Left lobe of liver (tissue), 2 donors: Measurements from ENCODE around the gene GALNT11. TPM values are rescaled to one million over a fixed set of nuclear protein-coding genes. Genes with fewer than 3 reads are reported as not detected.
"Not testable (repeated sequence)": the region's sequence is repeated elsewhere in the genome, so short reads cannot be mapped to it uniquely, and the experiment has no call there.

Experiments
- ATAC-seq: fragments of 200-7000 bp; cut with Tn5 transposase; one replicate; pipeline ENCODE4 v1.9.1; 2020; ENCODE audit warnings: mild to moderate bottlenecking, moderate library complexity
- DNase-seq: peaks from one replicate; pipeline ENCODE4 v3.0.0-alpha.2; 2020; ENCODE audit warnings: low spot score
- total RNA-seq: library from RNA; stranded (reverse); gene quantifications from one replicate; pipeline ENCODE4 v1.2.1, GENCODE V29; 2021
- donor health status: DM: no; HTN: no; CAD: no; lungs with moderate emphysema.
- donor health status: DM: no; HTN: yes; CAD: no.

GALNT11 gene
- total RNA-seq, 1 donor from 2014 or later = 13.2 TPM

- ATAC-seq (no peak), DNase-seq (no peak)
Observed at GRCh38 chr7:152074673-152075072, 49.2 kb downstream of the GALNT11 start.

GRCh38 chr7:152075379-152075778 lies 49.9 kb downstream of the GALNT11 start:
- ATAC-seq, DNase-seq: not testable (repeated sequence)

GRCh38 chr7:152076324-152076821 lies 50.9 kb downstream of the GALNT11 start:
- ATAC-seq (peak; percentile 81), DNase-seq (no peak)

GRCh38 chr7:152076940-152077933 lies 51.8 kb downstream of the GALNT11 start:
- DNase-seq = no peak
- peak; percentile 37 for ATAC-seq

- DNase-seq = no peak
Observed at GRCh38 chr7:152078025-152078424, 52.6 kb downstream of the GALNT11 start.

GRCh38 chr7:152078786-152079185 lies 53.3 kb downstream of the GALNT11 start:
- ATAC-seq (no peak), DNase-seq (no peak)

More at GRCh38 chr7:152078025-152078424, 52.6 kb downstream of the GALNT11 start:
- ATAC-seq = no peak

- peak; percentile 59 for ATAC-seq
- no peak for DNase-seq
Observed at GRCh38 chr7:152081088-152081487, 55.6 kb downstream of the GALNT11 start.

- ATAC-seq = not testable (repeated sequence)
Observed at GRCh38 chr7:152082073-152082721, 56.7 kb downstream of the GALNT11 start.

GRCh38 chr7:152085131-152085530 lies 59.7 kb downstream of the GALNT11 start:
- ATAC-seq (no peak), DNase-seq (no peak)

More at GRCh38 chr7:152082073-152082721, 56.7 kb downstream of the GALNT11 start:
- not testable (repeated sequence) for DNase-seq

GRCh38 chr7:152086513-152086912 lies 61.0 kb downstream of the GALNT11 start:
- no peak for DNase-seq
- no peak for ATAC-seq

- ATAC-seq (no peak), DNase-seq (no peak)
Observed at GRCh38 chr7:152089183-152089582, 63.7 kb downstream of the GALNT11 start.

- ATAC-seq = peak; percentile 28
- DNase-seq = no peak
Observed at GRCh38 chr7:152090747-152091146, 65.3 kb downstream of the GALNT11 start.

- DNase-seq (no peak), ATAC-seq (peak; percentile 13)
Observed at GRCh38 chr7:152093717-152094116, 68.2 kb downstream of the GALNT11 start.

GRCh38 chr7:152095771-152096170 lies 70.3 kb downstream of the GALNT11 start:
- no peak for ATAC-seq
- no peak for DNase-seq

- no peak for ATAC-seq
- no peak for DNase-seq
Observed at GRCh38 chr7:152097330-152097729, 71.9 kb downstream of the GALNT11 start.

GRCh38 chr7:152103066-152103465 lies 77.6 kb downstream of the GALNT11 start:
- ATAC-seq (no peak), DNase-seq (no peak)

GRCh38 chr7:152103691-152104090 lies 78.2 kb downstream of the GALNT11 start:
- no peak for ATAC-seq
- no peak for DNase-seq

GRCh38 chr7:152105205-152105604 lies 79.7 kb downstream of the GALNT11 start:
- no peak for ATAC-seq

GRCh38 chr7:152106990-152107389 lies 81.5 kb downstream of the GALNT11 start:
- ATAC-seq (no peak), DNase-seq (no peak)

More at GRCh38 chr7:152105205-152105604, 79.7 kb downstream of the GALNT11 start:
- DNase-seq = no peak

- DNase-seq = no peak
- no peak for ATAC-seq
Observed at GRCh38 chr7:152107945-152108344, 82.5 kb downstream of the GALNT11 start.

- ATAC-seq (no peak), DNase-seq (no peak)
Observed at GRCh38 chr7:152108359-152108758, 82.9 kb downstream of the GALNT11 start.
